ENCODE results near the gene CCDC185.
"Not testable (repeated sequence)": the region's sequence is repeated elsewhere in the genome, so short reads cannot be mapped to it uniquely, and the experiment has no call there.

The CCDC185 gene

DNA sequence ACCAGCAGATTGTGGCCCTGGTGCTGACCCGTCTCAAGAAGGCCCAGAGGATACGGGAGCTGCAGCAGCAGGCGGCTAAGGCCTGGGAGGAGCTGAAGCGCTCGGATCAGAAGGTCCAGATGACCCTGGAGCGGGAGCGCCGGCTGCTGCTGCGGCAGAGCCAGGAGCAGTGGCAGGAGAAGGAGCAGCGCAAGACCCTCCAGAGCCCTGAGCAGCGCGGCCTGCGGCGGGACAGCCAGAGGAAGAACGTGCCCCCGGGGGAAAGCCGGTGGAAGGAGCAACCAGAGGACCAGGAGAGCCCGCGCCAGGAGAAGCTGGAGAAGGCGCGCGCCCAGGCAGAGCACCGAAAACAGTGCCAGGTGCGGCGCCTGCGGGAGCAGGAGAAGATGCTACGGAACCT is 1.0 kb downstream of the CCDC185 start:
- no peak for DNase-seq (ENCODE audit: low read depth in 2 of 2)

DNA sequence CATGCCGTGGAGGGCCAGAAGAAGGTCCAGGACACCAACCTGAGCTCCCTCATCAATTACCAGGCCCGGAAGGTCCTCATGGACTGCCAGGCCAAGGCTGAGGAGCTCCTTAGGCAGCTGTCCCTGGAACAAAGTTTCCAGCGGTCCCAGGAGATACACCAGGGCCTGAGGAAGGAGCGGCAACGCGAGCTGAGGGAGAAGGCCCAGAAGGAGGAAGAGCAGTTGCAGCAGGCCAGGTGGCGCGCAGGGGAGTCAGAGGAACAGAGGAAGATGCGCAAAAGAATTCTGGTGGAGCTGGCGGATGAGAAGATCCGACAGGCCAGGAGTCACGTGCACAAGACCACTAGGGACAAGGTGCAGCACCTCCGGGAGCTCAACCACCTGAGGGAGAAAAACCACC is 1.5 kb downstream of the CCDC185 start:
- no peak for DNase-seq (ENCODE audit: low read depth in 2 of 2)

DNA sequence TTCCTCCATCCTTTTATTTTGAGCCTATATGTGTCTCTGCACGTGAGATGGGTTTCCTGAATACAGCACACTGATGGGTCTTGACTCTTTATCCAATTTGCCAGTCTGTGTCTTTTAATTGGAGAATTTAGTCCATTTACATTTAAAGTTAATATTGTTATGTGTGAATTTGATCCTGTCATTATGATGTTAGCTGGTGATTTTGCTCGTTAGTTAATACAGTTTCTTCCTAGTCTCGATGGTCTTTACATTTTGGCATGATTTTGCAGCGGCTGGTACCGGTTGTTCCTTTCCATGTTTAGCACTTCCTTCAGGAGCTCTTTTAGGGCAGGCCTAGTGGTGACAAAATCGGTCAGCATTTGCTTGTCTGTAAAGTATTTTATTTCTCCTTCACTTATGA is 6.2 kb downstream of the CCDC185 start:
- not testable (repeated sequence) for DNase-seq (ENCODE audit: low read depth in 2 of 2)

DNA sequence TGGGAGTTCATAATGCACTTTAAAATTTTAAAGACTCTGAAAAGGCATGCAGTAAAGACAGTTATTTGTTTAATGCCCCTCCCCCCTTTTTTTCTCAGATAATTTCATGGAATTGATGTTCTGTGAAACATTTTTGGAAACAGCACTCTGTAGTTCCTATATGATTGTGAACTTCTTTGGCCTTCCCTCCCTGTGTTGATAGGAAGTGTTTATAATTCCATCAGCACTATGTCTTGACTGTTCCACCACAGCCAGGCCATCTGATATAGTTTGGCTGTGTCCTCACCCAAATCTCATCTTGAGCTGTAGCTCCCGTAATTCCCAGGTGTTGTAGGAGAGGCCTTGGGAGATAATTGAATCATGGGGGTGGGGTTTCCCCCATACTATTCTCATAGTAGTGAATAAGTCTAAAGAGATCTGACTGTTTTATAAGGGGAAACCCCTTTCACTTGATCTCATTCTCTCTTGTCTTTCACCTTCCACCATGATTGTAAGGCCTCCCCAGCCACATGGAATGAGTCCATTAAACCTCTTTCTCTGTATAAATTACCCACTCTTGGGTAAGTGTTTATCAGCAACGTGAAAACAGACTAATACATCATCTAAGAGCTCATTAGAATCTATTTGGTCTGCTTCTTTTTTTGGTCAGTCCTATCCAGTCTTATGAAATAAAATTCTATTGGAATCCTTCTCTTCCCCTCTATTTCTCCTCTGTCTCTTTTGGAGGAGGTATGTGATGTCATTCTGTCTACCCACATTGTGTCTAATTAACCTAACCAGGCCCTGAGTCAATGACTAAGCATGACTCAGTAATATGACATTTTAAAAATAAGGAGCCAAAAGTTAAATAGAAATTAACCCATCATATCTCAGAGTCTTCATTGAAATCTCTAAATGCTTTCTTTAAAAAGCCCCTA is 8.9 kb downstream of the CCDC185 start:
- no peak for DNase-seq (ENCODE audit: low read depth in 2 of 2)

DNA sequence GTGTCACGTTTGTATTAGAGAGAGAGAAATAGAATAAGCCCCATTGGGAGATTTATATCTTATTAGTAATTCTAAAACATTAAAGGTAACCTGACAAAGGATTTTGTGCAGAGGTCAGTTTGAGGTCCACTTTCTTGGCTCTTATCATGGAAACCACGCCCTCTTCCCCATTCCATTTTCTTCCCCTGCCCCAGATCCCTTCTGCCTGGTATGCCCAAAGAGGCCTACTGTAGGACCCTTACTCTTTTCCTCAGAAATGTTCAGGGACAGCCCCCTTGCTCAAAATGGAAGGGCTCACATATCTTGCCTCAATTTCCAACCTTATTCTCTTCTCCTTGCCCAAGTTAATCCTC is 9.6 kb downstream of the CCDC185 start:
- DNase-seq (ENCODE audit: low read depth in 2 of 2): no peak

DNA sequence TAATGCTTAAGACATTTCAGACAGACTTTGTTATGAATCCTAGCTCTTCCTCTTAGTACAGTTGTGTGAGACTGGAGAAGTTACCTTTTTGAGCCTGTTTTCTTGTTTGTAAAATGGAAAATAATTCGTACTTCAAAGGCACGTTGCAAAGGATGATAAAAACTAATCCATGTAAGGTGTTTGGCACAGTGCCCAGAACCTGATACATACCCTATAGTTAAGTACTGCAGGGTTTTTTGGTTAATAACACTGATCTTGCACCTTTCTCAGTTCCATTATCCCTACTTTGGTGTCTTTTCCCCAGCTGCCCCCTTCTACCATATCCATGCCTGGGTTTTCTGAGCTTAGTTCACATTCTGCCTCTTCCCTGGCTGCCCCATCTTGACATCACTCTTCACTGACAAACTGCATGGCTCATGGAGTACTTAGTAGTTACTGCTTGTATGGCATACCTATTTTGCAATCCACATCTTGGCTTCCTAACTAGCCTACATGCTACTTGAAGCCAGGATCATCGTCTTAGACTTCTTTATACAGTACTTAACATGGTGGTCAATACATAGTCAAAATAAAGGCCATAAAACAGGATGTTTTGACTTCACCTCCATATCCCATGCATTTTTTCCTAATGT is 10.1 kb downstream of the CCDC185 start:
- no peak for DNase-seq (ENCODE audit: low read depth in 2 of 2)

DNA sequence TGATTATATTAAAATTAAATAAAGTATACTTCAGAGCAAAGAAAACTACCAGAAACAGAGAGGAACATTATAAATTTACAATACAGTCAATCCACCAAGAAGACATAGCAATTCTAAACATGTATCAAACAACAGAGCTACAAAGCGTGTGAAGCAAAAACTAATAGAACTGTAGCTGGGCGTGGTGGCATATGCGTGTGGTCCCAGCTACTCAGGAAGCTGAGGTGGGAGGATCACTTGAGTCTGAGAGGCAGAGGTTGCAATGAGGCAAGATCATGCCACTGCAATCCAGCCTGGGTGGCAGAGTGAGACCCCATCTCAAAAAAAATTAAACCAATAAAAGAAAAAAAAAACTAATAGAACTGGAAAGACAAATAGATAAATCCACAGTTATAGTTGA is 12.3 kb downstream of the CCDC185 start:
- DNase-seq (ENCODE audit: low read depth in 2 of 2): no peak

DNA sequence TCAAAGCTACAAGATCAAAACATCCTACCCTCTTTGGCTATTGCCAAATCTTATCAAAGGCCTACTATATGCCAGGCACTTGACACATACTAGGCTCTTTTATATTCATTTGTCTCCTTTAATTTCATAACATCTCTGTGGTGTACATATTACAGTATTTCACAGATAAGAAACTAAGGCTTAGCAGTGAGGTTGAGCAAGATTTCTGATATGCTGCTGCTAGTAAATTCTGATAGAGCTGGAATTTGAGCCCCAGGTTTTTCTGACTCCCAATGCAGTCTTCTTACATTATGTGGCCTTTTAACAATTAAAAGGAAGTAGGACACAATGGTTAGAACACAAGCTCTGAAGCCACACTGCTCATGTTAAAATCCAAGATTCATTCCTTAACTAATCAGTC is 16.8 kb downstream of the CCDC185 start:
- DNase-seq (ENCODE audit: low read depth in 2 of 2): no peak

DNA sequence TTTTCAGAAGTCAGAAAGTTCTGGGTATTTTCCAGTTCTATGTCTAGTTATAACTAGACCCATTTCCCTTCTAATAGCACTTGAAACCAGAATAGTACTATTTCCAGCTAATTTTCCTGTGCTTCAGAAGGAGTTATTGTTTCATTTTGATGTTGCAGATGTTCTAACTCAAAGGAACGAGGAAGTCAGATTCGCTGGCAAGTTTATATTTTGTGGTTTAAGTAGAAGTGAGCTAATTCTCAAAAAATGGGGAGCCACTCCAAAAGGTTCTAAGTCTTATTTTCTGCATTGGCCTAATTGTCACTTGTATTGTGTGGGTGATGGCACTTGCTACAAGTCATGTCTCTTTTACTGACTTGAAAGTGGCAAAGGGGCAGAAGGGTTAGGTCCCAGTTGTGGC is 18.1 kb downstream of the CCDC185 start:
- DNase-seq (ENCODE audit: low read depth in 2 of 2): no peak

DNA sequence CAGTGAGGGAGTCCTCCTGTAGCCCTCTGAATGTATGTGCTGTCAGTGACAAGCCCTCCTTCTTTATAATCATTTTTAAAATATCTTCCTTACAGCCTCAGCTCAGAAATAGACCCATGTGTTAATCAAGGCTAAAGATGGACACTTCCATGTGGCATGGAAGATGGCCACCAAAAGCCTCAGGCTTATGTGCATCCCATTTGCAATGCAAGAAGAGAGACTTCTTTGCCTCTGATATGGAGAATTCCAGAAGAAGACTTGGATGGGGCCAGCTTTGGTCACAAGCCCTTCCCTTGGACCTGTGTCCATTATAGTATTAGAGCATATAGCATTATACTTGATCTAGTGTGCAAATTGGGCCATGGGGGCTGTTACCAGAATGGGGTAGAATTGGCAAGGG is 18.5 kb downstream of the CCDC185 start:
- DNase-seq (ENCODE audit: low read depth in 2 of 2): no peak

DNA sequence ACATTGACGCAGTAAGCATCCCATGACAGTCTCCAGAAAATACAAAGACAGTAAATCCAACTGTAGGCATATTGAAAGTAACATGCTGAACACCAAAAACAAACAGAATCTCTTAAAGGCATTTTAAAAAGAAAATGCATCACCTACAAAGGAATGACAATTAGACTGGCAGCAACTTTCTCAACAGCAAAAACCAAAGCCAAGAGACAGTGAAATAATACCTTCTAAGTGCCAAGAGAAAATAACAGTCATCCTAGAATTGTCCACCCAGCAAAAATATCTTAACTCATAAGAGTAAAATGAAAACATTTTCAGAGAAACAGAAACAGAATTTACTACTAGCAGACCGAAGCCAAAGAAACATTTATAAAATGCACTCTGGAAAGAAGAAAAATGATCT is 20.0 kb downstream of the CCDC185 start:
- DNase-seq (ENCODE audit: low read depth in 2 of 2): no peak

DNA sequence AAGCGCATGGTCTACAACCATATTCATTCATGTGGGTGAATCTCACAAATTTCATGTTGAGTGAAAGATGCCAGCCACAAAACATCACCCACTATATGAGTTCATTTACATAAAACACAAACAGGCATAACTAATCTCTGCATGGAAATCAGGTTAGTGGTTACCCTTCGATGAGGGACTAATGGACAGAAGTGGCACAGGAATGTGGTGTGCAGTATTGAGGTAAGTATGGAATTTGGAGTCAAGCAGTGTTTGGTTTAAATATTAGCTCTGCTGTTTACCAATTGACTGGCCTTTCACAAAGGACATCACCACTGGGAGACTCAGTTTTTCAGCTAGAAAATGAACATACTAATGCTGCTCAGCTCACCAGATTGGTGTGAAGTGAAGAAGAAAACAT is 24.2 kb downstream of the CCDC185 start:
- no peak for DNase-seq (ENCODE audit: low read depth in 2 of 2)

DNA sequence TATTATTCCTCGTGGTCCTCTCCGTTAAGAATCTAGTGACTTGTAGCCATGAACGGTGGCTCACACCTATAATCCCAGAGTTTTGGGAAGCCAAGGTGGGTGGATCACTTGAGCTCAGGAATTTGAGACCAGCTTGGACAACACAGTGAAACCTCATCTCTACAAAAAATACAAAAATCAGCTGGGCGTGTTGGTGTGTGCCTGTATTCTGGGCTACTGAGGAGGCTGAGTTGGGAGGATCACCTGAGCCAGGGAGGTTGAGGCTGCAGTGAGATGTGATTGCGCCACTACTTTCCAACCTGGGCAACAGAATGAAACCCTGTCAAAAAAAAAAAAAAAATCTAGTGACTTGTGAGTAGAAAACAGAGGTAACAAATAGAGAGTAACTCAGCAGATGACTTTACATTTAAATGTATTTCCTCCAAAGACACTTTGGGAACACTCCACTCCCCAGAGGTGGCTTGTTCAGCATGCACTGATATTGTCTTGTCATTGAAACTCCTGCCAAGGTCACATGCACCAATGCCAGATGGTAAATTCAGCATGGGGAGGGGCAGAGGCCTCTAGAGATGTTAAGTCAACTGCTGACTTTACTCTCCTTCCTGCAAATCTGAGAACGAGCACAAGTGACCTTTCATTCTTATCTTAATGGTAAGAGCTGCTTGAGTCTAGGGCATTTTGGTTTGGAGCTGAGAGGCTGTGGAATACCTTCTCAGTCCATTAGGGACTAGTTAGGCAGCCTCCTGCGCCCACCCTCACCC is 24.9 kb downstream of the CCDC185 start:
- DNase-seq (ENCODE audit: low read depth in 2 of 2): no peak

DNA sequence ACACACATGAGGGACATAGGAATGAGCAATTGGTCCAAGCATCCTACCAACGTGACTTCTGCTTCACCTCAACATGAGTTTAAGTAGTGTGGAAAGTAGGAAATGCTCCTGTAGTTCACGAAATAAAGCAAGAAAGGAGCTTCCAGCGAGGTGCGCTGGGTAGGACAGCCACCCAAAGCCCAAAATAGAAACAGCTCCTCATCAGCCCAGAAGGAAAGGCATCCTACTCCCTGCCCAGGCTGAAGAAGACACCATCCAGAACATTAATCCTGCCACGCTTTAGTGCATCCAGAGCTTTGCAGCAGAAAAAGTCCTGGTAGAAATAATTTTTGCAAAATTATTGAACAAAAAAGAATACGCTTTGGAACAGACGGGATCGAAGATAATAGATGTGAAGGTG is 25.9 kb downstream of the CCDC185 start:
- DNase-seq (ENCODE audit: low read depth in 2 of 2): no peak

DNA sequence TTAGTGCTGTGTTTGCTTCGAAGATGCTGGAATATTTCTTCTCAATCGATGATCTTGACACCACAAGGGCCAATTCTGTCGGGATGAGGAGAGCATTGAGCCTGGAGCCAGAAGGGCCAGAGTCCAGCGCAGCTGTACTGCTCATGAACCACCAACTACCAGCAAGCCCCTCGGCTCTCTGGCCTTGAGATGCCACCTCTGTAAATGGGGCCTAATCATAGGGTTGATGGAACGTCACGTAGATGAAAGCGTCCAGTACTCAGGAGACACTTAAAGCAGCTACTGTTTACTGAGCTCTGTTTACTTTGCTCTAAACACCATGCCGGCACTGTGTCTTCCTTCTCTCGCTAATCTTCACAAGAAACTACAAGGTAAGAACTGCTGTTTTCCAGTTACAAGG is 26.3 kb downstream of the CCDC185 start:
- no peak for DNase-seq (ENCODE audit: low read depth in 2 of 2)

DNA sequence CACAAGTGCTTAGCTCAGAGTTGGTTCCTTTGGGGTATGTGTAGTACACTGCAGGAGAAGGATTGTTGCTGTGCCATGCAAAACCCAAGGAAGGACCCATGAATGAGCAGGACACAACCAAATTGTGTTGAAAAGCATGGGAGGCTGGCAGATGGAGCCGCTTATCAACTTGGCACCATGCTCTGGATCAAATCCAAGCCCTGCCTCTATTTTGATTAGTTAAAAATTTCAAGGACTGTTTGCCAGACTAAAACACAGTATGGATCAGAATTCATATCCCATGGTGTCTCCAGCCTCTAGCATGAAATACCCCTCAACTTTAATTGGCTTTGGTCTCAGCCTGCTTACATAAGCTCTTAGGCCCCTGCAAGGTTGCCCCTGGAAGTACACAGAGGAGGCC is 27.8 kb downstream of the CCDC185 start:
- DNase-seq (ENCODE audit: low read depth in 2 of 2): no peak

DNA sequence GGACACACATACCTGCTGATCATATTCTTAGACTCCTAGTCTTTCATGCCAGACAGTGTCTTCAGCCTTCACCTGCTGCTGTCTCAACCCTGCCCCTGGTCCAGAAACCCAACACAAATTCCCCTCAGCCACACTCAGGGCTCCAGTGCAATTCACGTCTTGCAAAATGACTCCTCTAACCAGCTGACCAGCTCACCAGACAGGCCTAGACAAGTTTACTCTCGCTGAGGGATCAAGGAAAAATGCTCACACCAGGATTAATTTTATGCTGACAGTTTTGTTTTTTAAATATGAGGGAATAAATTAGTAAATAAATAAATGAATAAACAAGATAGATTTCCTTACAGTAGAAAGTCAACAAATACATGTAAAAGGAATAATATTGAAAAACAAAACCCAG is 28.5 kb downstream of the CCDC185 start:
- no peak for DNase-seq (ENCODE audit: low read depth in 2 of 2)

DNA sequence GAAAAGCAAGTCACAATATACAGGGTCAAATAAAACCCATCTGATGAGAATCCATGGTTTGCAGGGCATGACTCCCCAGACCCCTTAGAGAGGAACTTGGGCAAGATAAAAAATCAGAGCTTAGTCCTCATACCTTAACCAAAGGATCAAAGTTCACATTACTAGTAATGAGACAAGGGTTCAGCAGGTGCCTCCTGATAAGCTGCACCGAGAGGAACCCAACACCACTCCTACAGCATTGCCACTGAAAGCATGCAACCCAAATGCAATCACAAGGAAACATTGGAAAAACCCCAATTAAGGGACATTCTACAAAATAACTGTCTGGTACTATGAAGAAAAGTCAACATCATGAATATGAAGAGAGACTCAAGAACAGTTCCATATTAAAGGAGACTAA is 29.7 kb downstream of the CCDC185 start:
- DNase-seq (ENCODE audit: low read depth in 2 of 2): no peak

DNA sequence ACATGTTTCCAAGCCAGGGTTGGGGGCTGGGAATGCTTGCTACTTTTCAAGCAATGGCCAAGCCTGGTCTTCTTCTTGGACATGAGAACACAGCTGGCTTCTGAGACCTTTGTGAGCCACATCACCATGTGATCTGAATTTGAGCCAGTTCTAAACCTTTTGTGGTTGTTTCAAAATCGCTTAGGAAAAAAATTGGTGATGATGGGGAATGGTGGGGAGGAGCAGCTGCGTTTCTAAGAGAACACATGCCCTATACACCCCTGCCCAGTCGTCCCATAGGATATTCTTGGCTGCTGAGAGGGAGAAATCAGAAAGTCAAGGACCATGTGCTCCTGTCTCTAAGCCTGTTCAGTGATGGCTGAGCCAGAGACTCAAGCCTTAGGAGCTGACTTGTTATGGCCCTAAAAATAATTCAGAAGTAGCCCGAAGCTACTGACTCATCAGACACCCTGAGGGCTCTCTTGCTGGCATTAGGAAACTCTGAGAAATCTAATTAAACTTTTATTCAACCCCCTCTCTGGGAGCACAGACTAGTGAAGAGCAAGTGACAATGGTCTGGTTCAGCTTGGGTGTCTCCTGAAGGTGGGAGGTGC is 30.5 kb downstream of the CCDC185 start:
- DNase-seq (ENCODE audit: low read depth in 2 of 2): no peak

DNA sequence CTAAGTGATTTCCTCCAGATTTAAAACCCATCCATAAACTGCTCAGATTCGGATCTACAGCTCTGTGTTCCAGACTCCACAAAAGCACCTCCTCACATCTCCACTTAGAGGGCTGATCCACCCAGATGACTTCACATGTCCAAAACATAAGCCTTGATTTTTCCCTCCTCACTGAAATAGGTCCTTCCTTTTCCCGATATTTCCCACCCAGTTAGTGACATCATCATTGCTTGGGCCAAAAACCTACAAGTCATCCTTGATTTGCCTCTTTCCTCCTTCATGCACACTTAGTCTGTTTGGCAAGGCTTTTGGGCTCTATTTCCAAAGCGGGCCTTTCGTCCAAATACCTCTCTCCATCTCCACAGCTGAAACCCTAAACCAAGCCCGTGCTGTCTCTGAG is 32.3 kb downstream of the CCDC185 start:
- no peak for DNase-seq (ENCODE audit: low read depth in 2 of 2)

DNA sequence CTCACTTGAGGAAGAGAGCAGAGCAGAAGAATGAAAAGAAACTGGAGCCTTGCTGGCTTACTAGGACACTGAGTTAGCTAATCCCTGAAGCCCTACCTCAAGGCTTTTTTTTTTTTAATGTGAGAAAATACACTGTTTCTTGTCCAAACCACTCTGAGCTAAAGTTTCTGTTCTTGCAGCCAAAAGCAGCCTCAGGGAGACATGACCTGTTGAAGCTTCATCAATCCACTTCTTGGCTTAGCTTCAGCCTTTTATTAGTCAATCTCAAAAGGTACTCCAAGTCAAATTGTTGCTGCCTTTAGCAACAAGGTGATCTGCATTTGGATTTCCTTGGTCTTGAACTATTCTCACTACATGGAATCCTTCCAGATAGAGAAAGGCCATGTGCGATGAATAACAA is 33.7 kb downstream of the CCDC185 start:
- DNase-seq (ENCODE audit: low read depth in 2 of 2): no peak

DNA sequence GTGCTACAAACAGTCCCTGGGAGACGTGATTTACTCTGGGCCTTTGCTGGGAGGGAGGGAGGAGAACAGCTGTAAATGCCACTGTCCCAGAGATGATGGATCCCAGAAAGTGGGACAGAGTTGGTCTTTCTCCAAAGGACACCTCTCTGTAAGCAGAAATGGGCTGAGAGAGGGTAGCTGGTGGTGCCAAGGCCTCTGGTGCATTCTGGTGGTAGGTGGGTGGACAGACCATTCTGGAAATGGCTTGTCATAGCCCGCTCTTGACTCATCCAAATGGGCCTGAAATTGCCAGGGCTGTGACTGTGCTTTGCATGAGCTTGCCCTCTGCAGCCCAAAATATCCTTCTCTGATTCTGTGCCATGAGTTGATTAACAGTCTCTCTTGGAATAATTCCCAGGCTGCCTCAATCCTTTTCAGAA is 36.1 kb downstream of the CCDC185 start:
- DNase-seq (ENCODE audit: low read depth in 2 of 2): no peak
